Activated B cell treated with CpG ODN at 0.5 μM for 24 hours (primary cell): ENCODE data around the gene GRM7. TPM values are rescaled to one million over a fixed set of nuclear protein-coding genes. Genes with fewer than 3 reads are reported as not detected.

Source experiments
- ATAC-seq: fragments of 200-7000 bp; cut with Tn5 transposase; one replicate; pipeline ENCODE4 v1.10.0; 2021; ENCODE audit warnings: low read depth, mild to moderate bottlenecking, moderate library complexity
- CTCF ChIA-PET: fragments of 350-600 bp; sonication (Branson Sonifier 250); formaldehyde crosslinking; loops from one replicate; lab custom pipeline; 2021; ENCODE audit warnings: antibody characterized with exemption; lab: Charles Lee
- POLR2A ChIA-PET: fragments of 350-600 bp; sonication (Branson Sonifier 250); formaldehyde crosslinking; loops from one replicate; lab custom pipeline; 2021; ENCODE audit warnings: antibody characterized with exemption; lab: Charles Lee
- DNase-seq: peaks from one replicate; pipeline ENCODE4 v3.0.0; 2022
- H3K27ac Mint-ChIP-seq: one replicate; pipeline ENCODE4 v1.8.0; 2020; ENCODE audit warnings: mixed read lengths
- H3K27me3 Mint-ChIP-seq: one replicate; pipeline ENCODE4 v1.8.0; 2021; ENCODE audit warnings: mixed read lengths
- H3K36me3 Mint-ChIP-seq: one replicate; pipeline ENCODE4 v1.8.0; 2021; ENCODE audit warnings: low read depth, mixed read lengths
- H3K4me1 Mint-ChIP-seq: one replicate; pipeline ENCODE4 v1.8.0; 2021; ENCODE audit warnings: mixed read lengths
- H3K4me3 Mint-ChIP-seq: one replicate; pipeline ENCODE4 v1.8.0; 2020; ENCODE audit warnings: mild to moderate bottlenecking, mixed read lengths
- H3K9me3 Mint-ChIP-seq: one replicate; pipeline ENCODE4 v1.8.0; 2020; ENCODE audit warnings: mixed read lengths
- intact Hi-C: fragments of 100-400 bp; cut with micrococcal nuclease; formaldehyde crosslinking; loops from one replicate; pipeline ENCODE4 v1.15.1; 2024
- total RNA-seq: library from RNA; stranded (reverse); gene quantifications from 2 replicates; pipeline ENCODE4 v1.2.3, GENCODE V29; 2022
- TF ChIP-seq, protein P1 (sequence below): fragments of 200-600 bp; IDR thresholded peaks from one replicate; pipeline ENCODE4 v1.8.0; 2022; ENCODE audit warnings: antibody characterized with exemption, mild to moderate bottlenecking

Gene GRM7
- total RNA-seq, 1 donor from 2014 or later: not detected

DNA sequence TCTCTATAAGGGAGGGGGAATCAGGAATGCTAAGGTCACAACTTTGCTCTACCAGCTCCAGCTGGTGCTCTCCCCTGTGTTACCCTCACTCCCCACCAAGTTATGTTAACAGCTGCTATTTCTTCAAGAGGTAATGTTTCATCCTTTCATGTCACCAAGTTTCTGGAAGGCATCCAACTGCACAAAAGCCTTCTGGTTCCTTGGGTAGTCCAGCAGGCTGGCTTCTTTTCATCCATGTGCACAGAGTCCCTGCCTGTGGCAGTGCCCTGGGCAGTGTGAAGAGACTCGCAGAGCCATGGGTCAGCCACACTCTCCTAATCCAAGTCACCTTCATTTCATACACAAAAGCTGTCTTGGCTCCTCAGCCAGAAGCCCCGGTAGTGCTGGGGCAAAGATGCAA, 903.2 kb downstream of the GRM7 start:
- ChIA-PET CTCF (no interaction called here), POLR2A (no interaction called here)
- DNase-seq (no peak), ATAC-seq (no peak)
- no peak overlapping the region for H3K27ac Mint-ChIP-seq
- H3K36me3 Mint-ChIP-seq: no peaks in the 10 kb centered on the region
- H3K4me1 Mint-ChIP-seq: no peaks in the 10 kb centered on the region
- TF ChIP-seq, protein P1, sequence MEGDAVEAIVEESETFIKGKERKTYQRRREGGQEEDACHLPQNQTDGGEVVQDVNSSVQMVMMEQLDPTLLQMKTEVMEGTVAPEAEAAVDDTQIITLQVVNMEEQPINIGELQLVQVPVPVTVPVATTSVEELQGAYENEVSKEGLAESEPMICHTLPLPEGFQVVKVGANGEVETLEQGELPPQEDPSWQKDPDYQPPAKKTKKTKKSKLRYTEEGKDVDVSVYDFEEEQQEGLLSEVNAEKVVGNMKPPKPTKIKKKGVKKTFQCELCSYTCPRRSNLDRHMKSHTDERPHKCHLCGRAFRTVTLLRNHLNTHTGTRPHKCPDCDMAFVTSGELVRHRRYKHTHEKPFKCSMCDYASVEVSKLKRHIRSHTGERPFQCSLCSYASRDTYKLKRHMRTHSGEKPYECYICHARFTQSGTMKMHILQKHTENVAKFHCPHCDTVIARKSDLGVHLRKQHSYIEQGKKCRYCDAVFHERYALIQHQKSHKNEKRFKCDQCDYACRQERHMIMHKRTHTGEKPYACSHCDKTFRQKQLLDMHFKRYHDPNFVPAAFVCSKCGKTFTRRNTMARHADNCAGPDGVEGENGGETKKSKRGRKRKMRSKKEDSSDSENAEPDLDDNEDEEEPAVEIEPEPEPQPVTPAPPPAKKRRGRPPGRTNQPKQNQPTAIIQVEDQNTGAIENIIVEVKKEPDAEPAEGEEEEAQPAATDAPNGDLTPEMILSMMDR: no peak
- peaks cover 22% of the 10 kb centered on the region for H3K9me3 Mint-ChIP-seq
- intact Hi-C loops: no loop called here
- H3K27me3 Mint-ChIP-seq: no peaks in the 10 kb centered on the region
- H3K4me3 Mint-ChIP-seq: no peak overlapping the region

DNA sequence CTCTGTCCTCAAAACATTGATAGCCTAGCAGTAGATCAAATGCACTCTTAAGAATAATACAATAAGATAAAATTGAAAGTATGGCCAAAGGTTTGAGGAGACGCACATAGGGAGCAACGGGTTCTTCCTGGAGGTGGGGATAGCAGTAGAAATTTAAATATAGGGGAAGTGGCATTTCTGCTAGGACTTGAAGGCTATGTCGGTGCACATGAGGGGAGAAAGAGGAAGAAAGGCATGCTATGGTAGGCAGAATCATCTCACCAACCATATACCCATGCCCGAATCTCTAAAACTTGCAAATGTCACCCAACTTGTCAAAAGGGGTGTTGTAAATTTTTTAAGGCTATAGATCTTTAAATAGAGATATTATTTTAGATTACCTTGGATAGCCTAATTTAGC, 905.6 kb downstream of the GRM7 start:
- Mint-ChIP-seq H3K4me3 (no peak overlapping the region), H3K4me1 (no peaks in the 10 kb centered on the region), H3K27ac (no peak overlapping the region), H3K27me3 (no peaks in the 10 kb centered on the region), H3K9me3 (peaks cover 13% of the 10 kb centered on the region), H3K36me3 (no peaks in the 10 kb centered on the region)
- ChIA-PET CTCF (no interaction called here), POLR2A (no interaction called here)
- no peak for DNase-seq
- intact Hi-C loops: no loop called here
- ATAC-seq: no peak
- TF ChIP-seq, protein P1: no peak

DNA sequence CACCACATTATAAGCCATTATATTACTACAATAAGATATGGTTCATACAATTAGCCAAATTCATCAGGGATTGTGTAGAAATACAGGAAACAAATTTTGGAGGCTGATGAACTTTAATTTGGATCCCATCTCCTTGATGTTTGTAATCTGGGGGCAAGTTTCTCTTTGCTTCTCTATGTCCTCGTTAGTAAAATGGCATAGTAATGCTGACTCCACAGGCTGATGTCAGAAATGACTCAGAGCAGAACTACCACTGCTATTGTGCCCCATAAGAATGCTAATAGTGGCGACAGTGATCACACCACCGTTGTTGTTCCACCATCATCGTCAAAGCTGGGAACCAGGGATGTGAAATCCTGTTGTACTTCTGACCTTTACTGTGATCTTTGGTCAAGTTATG, 918.4 kb downstream of the GRM7 start:
- DNase-seq (no peak), ATAC-seq (no peak)
- CTCF ChIA-PET: no interaction called here
- intact Hi-C loops: no loop called here
- peaks cover 3% of the 10 kb centered on the region for H3K9me3 Mint-ChIP-seq
- H3K4me3 Mint-ChIP-seq: no peak overlapping the region
- no peaks in the 10 kb centered on the region for H3K4me1 Mint-ChIP-seq
- H3K27ac Mint-ChIP-seq: no peak overlapping the region
- POLR2A ChIA-PET: no interaction called here
- TF ChIP-seq, protein P1: no peak
- no peaks in the 10 kb centered on the region for H3K36me3 Mint-ChIP-seq
- no peaks in the 10 kb centered on the region for H3K27me3 Mint-ChIP-seq

DNA sequence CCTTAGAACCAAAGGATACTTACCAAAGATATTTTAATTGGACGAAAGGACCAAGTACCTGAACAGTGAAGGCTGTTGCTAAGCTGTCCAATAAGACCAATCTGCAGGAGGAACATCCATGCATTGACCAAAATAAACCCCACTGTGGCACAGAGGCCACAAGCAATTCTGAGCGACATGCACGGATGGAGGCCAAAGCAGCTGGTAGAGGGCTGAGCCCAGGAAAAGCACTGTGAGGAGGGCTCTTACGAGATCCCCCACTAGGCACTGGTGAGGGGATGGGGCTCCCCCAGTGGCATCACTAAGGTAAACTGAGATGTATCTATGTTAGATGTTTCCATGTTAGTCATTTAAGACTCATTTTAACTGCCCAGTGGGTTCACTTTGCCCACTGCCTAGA, 920.5 kb downstream of the GRM7 start:
- intact Hi-C loops: no loop called here
- ATAC-seq: no peak
- H3K27ac Mint-ChIP-seq: no peak overlapping the region
- DNase-seq: no peak
- H3K4me1 Mint-ChIP-seq: no peaks in the 10 kb centered on the region
- TF ChIP-seq, protein P1: no peak
- peaks cover 5% of the 10 kb centered on the region for H3K9me3 Mint-ChIP-seq
- no peaks in the 10 kb centered on the region for H3K36me3 Mint-ChIP-seq
- H3K27me3 Mint-ChIP-seq: no peaks in the 10 kb centered on the region
- ChIA-PET POLR2A (no interaction called here), CTCF (no interaction called here)
- H3K4me3 Mint-ChIP-seq: no peak overlapping the region

DNA sequence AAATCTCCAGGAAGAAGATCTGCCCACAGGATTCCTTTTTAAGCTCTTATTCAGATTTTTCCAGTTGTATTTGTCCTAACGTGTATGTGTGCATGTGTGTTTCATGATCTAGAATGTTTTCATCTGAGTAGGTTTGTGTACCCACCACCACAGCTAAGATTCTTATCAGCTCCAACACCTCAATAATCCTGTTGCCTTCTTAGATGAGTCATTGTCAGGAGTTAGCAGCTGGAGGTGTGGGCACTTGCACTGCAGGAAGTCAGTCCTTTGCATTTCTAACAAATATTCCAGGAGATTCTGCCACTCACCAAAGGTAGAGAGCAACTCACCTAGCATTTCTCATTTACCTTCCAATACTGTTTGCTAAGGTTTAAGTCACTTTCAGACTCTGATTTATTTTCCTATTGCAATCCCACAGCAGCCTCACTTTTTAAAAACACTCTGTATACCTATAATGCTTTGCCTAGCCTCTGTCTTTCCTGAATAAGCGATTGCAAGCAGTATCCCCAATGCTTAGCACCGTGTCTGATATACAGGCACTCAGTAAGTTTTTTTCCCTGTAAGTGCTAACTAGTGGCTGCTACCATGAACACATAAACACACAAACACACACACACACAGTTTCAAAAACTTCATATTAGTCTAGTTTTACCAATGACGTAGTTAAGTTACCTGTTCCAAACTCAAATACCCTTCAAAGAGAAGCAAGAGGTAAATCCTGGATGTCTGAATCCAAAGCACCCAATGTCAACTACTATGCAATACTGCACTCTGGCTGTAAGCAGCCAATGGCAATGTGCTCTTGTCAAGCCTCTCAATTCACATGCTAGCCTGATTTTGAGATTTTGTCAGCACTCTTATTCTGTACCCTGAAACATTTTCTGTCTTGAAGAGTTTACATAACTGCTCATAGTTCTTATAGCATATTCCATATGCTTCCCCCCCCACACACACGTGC, 927.2 kb downstream of the GRM7 start:
- H3K27me3 Mint-ChIP-seq: no peaks in the 10 kb centered on the region
- CTCF ChIA-PET: no interaction called here
- no peak overlapping the region for H3K27ac Mint-ChIP-seq
- POLR2A ChIA-PET: no interaction called here
- H3K36me3 Mint-ChIP-seq: no peaks in the 10 kb centered on the region
- no peak overlapping the region for H3K4me3 Mint-ChIP-seq
- no peak for DNase-seq
- ATAC-seq: no peak
- peaks cover 12% of the 10 kb centered on the region for H3K9me3 Mint-ChIP-seq
- TF ChIP-seq, protein P1: no peak
- intact Hi-C loops: no loop called here
- H3K4me1 Mint-ChIP-seq: no peaks in the 10 kb centered on the region
